Lower leg skin (tissue), 4 donors: ENCODE measurements around the gene BMP8B. TPM values are rescaled to one million over a fixed set of nuclear protein-coding genes. Genes with fewer than 3 reads are reported as not detected.
"Not testable (repeated sequence)": the region's sequence is repeated elsewhere in the genome, so short reads cannot be mapped to it uniquely, and the experiment has no call there.

Experiments used
- DNase-seq, 2 donors: peaks; one replicate each; pipeline ENCODE4 v3.0.0-alpha.2; 2019; ENCODE audit warnings: low spot score in 2 of 2
- H3K4me3 ChIP-seq: fragments of 200-600 bp; sonication (generic); 2 replicates; pipeline ENCODE4 v1.5.1; 2017; ENCODE audit warnings: mild to moderate bottlenecking, low read depth; ENCODE audit not compliant: poor library complexity, severe bottlenecking
- POLR2A ChIP-seq, 2 donors: fragments of 450-650 bp; IDR thresholded peaks; one replicate each; pipeline ENCODE4 v1.6.1; 2016 to 2017; ENCODE audit warnings: antibody characterized with exemption in 2 of 2, mild to moderate bottlenecking in 1 of 2, moderate library complexity in 1 of 2
- WGBS, 2 donors: methylation state at CpG; one replicate each; pipeline ENCODE4 v1.1.5; 2018; 5-methylcytosine and 5-hydroxymethylcytosine counted together
- intact Hi-C: fragments of 100-400 bp; cut with DNase I; formaldehyde crosslinking; loops from one replicate; pipeline ENCODE4 v1.15.0; 2023; ENCODE audit warnings: low total_unique reads
- total RNA-seq, 4 donors: library from RNA; depleted of rRNA; stranded (reverse); fragments of >200 nt; gene quantifications; one replicate each; pipeline ENCODE4 v1.1.0, GENCODE V29; 2016
- TF ChIP-seq, protein P1 (sequence below), 3 donors: fragments of 450-650 bp; IDR thresholded peaks; one replicate each; pipeline ENCODE4 v1.5.1; 2016; ENCODE audit warnings: antibody characterized with exemption in 3 of 3, mild to moderate bottlenecking in 3 of 3, moderate library complexity in 2 of 3

BMP8B gene
- total RNA-seq, 4 donors from 2014 or later: 1.1 to 2.2 (median 1.5) TPM

DNA sequence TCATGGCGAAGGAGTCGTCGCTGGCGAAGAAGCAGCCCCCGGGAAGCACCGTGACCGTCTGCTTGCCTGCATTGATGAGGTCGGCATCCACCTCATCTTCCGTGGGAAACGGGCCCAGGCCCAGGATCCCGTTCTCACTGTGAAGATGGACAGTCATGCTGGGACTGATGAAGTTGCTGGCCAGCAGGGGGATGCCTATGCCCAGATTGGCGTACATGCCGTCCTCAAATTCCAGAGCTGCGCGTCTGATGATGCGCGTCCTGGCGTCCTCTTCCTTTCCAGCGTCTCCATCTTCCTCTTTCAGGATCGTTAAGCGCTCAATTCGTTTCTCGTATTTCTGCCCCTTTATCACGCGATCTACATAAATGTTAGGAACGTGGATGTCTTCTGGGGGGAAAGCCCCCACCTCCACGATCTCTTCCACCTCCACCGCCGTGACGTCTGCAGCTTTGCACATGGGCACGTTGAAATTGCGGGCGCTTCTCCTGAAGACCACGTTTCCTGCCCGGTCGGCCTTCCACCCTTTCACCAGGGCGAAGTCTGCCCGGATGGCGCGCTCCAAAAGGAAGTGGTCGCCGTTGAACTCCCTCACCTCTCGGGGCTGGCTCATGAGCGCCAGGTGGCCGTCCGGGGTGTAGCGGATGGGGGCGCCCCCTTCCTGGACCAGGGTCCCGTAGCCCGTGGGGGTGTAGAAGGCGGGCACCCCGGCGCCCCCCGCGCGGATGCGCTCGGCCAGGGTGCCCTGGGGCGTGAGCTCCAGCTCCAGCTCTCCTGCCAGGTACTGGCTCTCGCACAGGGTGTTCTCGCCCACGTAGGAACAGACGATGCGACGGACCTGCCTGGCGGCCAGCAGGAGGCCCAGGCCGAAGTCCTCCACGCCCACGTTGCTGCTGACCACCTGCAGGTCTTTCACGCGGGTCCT, 18.3 kb downstream of the BMP8B start:
- DNase-seq, H3K4me3 ChIP-seq, intact Hi-C loops: not testable (repeated sequence)
- WGBS, 2 donors: 12 to 14% methylated on average over 23 to 25 of the region's 71 CpGs

DNA sequence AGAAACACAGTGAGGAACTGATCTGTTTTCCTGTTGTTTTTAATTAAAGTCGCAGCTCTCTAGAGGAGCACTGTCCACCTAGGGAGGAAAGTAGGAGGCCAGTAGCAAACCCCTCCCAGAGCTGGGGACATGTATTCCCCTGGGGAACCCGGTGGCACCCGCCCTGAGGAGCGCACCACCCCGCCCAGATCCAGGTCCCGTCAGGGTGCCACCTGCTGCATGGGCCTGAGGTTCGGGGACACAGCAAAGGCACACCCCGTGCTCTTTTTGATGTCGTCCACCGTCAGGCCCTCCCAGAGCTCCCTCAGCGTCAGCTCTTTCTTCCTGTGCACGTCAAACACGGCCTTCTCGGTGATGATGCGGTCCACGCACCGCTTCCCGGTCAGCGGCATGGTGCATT, 19.2 kb downstream of the BMP8B start:
- WGBS, 2 donors: 83 to 85% methylated on average over 16 to 18 of the region's 19 CpGs
- intact Hi-C loops, DNase-seq, H3K4me3 ChIP-seq: not testable (repeated sequence)

DNA sequence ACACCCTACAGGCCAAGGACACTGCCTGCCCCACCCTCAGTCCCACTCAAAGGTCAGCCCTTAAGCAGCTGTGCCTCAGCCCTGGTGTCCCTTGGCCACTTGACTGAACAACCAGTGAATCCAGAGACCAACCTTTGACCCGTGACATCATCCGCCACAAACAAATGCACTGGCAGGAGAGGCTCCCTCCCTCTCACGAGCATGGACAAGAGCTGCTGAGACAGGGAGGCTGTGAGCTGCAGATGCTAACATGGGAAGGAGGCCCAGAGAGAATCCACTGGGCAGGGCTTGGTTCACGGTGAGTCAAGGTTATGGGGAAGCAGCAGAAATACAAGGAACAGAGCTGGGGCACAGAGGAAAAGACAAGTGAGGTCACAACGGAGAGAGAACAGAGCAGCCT, 22.2 kb downstream of the BMP8B start:
- H3K4me3 ChIP-seq, DNase-seq, intact Hi-C loops: not testable (repeated sequence)
- WGBS, 2 donors: 40 to 57% methylated on average over 1 of the region's 5 CpGs

DNA sequence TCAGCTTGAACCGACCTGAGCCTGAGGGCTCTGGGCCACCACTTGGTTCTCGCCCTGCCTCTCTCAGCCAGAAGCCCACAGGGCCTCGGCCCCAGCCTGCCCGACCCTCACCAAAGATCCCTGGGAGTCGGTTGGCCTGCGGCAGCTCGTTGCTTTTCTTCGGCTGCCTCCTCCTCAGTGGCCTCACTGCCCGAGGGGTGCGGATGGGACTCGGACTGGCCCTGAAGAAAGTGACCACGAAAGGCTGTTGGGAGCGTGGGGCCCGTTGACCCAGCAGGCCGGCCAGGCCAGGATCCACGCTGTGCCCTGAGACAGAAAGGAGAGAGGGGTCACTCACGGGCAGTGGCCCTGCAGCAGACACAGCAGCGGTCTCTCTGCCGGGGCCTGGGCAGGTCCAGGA, 24.2 kb downstream of the BMP8B start:
- intact Hi-C loops, DNase-seq, H3K4me3 ChIP-seq: not testable (repeated sequence)
- WGBS, 2 donors: 55 to 80% methylated on average over 4 to 5 of the region's 19 CpGs

DNA sequence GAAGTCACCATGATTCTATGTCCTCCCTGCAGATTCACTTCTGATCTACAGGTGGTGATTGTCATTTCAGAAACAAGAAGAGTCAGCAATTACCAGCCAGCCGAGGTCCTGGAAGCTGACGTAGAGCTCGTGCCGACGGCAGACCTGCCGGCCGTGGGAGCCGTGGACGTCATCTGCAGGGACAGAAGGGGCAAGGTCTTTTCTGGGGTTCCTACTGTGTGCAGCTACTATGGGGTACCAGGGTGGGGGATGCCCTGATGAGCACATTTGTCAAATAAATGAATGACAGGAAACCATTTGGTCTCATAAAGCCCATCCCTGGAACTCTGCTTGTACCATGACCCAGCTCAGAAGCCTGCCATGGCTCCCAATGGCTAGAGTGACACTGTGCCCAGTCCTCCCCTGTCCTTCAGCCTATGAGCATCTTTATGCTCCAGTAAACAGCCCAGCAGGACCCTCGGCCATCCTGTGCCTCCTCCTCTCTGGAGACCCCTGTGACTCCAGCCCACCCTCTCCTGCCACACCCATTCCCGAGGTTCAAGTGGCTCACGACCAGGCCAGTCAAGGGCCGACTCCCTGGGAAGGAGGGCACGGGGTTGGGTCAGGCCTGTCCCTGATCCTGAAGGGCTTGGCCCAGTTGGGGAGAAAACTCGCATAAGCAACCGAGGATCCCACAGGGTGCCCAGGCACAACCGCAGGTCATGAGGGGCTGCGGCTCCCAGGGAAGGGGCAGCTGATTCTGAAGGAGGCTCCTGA, 24.9 kb downstream of the BMP8B start:
- H3K4me3 ChIP-seq, intact Hi-C loops: not testable (repeated sequence)
- WGBS, 2 donors: 87 to 88% methylated on average over 15 to 17 of the region's 18 CpGs
- peak in 1 of 2 donors; percentile 78 for DNase-seq

DNA sequence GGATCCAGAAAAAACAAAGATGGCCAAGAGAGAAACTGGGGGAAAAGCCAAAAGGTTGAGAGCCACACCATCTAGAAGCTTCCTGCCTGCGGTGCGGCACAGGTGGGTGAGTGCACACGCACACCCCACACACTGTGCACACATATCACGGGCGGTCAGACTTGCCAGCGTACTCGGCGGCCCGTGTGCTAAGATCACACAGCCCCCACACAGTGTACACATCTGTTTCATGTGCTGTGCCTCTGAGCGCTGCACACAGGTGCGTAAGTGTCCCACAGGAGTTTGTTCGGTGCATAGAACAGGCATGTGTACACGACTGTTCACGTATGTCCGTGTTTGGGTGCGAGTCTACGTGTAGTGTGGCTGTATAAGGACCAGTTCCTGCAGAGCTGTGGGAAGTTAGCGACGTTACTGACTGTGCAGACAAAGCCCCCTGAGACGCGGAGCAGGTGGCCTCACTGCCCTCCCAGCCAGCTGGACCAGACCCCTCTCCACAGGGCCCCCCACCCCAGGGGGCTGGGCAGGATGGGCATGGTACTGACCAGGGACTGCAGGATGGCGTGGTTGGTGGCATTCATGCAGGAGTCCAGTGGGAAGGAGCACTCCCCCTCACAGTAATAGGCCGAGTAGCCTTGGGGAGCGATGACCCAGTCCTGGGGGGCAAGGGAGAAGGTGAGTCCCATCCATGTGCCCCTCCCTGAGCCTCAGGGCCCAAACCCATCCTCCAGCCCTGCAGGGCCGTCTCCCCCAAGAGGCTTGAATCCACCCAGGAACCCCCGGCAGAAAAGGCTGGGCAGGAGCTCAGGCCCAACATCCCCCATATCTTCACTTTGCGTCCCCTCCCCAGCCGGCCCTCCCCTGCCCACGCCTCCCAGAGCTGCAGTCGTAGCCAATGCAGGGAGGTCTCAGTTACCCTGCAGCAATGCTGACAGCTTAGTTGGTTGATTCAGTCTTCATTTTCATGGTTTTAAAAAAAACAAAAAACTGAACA, 25.8 kb downstream of the BMP8B start:
- TF ChIP-seq, protein P1, sequence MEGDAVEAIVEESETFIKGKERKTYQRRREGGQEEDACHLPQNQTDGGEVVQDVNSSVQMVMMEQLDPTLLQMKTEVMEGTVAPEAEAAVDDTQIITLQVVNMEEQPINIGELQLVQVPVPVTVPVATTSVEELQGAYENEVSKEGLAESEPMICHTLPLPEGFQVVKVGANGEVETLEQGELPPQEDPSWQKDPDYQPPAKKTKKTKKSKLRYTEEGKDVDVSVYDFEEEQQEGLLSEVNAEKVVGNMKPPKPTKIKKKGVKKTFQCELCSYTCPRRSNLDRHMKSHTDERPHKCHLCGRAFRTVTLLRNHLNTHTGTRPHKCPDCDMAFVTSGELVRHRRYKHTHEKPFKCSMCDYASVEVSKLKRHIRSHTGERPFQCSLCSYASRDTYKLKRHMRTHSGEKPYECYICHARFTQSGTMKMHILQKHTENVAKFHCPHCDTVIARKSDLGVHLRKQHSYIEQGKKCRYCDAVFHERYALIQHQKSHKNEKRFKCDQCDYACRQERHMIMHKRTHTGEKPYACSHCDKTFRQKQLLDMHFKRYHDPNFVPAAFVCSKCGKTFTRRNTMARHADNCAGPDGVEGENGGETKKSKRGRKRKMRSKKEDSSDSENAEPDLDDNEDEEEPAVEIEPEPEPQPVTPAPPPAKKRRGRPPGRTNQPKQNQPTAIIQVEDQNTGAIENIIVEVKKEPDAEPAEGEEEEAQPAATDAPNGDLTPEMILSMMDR (IDR thresholded peaks at IDR 0.05): no peak
- no peak for TF ChIP-seq POLR2A (IDR thresholded peaks at IDR 0.05)
- no peak overlapping the region for H3K4me3 ChIP-seq
- DNase-seq: peak in 1 of 2 donors; percentile 67
- intact Hi-C loops: no loop called here
- WGBS, 2 donors: 90 to 91% methylated on average over 29 to 30 of the region's 30 CpGs

DNA sequence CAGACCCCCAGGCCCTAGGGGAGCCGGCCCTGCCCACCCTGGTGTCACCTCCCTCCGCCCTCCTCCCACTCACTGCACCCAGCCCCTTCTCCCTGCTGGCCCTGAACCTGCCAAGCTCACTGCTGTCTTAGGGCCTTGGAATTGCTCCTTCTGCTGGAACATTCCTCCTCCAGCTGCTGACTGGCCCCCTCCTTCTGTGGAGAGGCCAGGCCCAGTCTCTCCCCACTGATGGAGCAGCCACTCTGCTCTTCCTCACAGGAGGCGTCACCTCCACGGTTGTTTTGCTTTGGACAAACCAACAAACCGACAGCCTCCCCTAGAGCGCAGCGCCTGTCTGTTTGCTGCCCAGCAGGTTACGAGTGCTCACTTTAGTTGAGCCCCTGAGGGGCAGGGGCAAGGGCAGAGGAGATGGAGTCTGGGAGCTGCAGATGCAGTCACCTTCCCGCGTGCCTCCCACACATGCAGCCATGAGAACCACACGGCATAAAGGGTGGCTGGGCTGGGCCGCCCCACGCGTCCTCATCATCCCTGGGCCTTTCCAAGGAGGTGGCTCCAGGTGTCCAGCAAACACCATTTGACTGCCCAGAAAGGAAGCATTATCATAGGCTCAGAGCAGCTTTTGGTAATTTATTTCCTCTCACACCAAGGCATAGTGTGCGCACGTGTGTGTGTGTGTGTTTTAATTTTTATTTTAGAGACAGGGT, 27.0 kb downstream of the BMP8B start:
- H3K4me3 ChIP-seq: no peak overlapping the region
- intact Hi-C loops: no loop called here
- TF ChIP-seq, protein P1 (IDR thresholded peaks at IDR 0.05): no peak
- no peak for TF ChIP-seq POLR2A (IDR thresholded peaks at IDR 0.05)
- DNase-seq: peak in 1 of 2 donors; percentile 76
- WGBS, 2 donors: 72 to 79% methylated on average over 16 of the region's 16 CpGs
